Measurements from ENCODE around the gene EPHA10. TPM values are rescaled to one million over a fixed set of nuclear protein-coding genes. Genes with fewer than 3 reads are reported as not detected.

The EPHA10 gene
- total RNA-seq, 4 donors from 2014 or later = 0.12 TPM; not detected in 3

DNA sequence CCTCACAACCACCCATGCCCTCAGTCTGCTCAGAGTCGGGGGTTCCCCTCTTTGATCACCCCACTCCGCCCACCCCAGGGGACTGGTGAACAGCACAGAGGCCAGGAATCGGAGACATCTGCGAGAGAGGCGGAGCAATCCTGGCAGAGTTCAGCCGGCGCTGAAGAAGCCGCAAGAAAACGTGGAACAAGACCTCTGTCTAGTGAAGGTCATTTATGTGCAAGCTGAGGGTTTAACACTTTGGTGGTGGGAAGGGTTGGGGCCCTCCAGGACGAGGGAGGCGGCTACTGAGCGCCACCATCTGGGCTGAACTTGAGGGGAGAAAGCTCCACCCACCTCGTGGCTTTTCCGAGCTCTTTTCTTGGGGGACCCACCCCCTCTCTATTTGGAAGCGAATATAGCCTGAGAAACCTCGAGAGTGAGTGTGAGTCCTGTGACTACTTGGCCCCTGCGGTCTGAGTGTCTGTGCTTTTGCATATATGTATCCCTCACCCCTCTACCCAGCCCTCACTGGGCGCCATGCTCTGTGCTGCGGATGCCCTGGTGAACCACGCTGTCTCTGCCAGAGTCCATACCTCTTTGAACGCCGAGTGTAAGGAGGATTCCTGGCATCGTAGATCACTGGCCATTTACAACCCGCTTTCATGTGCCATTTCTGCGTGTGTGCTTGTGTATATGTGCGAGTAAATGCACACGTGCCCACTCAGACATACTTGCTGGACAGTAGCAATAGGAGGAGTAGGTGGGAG is 1.2 kb upstream of the EPHA10 start:
- ATAC-seq (ENCODE audit: low FRiP score) = no peak
- no peak for DNase-seq (ENCODE audit: low spot score)
- TF ChIP-seq, protein P1, sequence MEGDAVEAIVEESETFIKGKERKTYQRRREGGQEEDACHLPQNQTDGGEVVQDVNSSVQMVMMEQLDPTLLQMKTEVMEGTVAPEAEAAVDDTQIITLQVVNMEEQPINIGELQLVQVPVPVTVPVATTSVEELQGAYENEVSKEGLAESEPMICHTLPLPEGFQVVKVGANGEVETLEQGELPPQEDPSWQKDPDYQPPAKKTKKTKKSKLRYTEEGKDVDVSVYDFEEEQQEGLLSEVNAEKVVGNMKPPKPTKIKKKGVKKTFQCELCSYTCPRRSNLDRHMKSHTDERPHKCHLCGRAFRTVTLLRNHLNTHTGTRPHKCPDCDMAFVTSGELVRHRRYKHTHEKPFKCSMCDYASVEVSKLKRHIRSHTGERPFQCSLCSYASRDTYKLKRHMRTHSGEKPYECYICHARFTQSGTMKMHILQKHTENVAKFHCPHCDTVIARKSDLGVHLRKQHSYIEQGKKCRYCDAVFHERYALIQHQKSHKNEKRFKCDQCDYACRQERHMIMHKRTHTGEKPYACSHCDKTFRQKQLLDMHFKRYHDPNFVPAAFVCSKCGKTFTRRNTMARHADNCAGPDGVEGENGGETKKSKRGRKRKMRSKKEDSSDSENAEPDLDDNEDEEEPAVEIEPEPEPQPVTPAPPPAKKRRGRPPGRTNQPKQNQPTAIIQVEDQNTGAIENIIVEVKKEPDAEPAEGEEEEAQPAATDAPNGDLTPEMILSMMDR (IDR thresholded peaks at IDR 0.05) = no peak

DNA sequence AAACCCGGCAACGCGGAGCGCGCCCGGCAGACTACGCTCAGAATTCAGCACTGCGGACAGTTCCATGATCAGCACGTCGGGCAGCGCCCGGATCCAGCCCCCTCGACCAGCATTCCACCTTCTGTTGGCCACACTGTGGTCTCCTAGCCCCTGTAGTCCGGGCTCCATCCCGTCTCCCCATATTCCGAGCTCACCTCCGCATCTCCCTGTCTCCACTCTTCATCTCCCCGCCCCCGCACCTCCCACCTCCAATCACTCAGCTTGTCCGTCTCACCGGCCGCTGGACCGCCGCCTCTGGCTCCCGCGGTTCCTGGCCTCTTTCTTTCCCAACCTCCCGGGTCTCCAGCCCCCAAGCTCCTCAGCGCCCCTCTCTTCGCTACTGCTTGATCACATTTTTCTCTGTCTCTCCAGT is 500 bp downstream of the EPHA10 start:
- ATAC-seq (ENCODE audit: low FRiP score) (no peak), DNase-seq (ENCODE audit: low spot score) (no peak)
- TF ChIP-seq, protein P1 (IDR thresholded peaks at IDR 0.05) = no peak

DNA sequence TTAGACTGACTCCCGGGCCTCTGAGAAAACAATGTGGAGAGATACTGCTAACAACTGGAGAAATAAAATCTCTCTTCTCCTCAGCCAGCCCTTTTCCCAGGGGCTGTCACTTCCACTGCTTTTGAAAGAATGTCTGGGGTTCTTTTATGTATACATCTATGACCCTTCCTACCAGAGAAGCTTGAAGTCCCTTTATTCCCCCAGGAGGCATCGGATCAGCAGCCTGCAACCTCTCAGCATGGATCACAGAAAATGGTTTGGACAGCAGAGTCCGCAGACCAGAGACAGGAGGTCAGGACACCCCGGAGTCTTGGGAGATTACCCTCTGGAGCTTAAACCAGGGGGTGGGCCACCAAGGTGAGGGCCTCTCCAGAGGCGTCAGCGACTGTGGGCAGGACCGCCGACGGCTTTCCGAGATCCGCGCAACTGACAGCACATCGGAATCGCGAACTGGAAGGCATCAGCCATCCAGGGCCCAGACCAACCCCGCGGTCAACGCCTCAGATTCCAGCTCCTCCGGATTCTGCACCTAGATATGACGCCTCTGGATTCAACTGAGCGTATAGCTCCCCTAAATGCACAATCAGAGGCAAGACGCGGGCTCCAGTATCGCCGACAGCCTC is 1.0 kb downstream of the EPHA10 start:
- no peak for DNase-seq (ENCODE audit: low spot score)
- no peak for ATAC-seq (ENCODE audit: low FRiP score)
- TF ChIP-seq, protein P1 (IDR thresholded peaks at IDR 0.05) = no peak

DNA sequence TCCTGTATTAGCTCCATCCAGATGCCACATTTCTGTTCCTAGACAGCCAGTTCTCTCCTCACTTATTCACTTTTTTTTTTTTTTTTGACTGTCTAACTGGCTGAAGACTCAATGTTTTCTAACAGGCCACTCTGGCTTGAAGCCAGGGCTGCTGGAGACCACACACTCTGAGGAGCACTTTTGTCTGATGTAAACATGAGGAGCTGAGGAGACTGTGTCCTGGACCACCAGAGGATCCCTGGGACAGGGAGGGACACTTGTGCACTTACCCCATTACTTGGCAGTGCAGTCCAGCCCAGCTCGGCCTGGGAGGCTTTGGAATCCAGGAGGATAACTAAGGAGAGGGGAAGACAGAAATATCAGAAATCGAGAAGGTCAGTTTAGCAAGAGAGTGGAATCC is 2.4 kb downstream of the EPHA10 start:
- TF ChIP-seq, protein P1 (IDR thresholded peaks at IDR 0.05) = no peak
- no peak for ATAC-seq (ENCODE audit: low FRiP score)

DNA sequence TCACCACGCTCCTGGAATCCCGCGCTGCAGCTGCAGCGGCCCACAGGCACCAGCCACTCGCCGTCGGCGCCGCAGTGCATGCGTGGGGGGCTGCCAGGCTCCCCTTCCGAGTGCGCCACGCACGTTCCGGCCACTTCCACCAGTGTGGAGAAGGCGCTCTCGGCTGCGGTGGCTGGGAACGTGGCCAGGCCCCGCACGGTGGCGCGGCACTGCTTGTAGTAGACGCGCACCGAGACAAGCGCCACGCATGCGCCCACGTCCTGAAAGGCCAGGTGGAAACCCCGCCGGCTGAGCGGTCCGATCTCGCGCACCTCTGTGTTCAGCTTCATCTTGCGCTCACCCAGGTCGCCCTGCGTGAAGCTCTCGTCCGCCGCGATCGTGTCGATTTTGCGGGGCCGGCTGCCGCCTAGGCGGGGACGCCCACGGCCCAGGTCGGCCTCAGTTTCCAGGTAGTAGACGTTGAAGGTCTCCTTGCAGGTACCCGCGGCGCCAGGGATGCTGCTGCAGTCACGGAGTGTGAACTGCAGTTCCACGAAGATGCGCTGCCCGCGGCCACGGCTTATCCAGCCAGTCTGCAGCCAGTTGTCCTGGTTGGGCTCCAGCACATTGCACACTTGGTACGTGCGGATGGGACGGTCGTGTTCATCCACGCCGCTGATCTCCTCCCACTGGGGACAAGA is 3.4 kb downstream of the EPHA10 start:
- DNase-seq (ENCODE audit: low spot score) (no peak), ATAC-seq (ENCODE audit: low FRiP score) (peak; percentile 5)
- TF ChIP-seq, protein P1 (IDR thresholded peaks at IDR 0.05) = no peak

More for the DNA sequence above, 2.4 kb downstream of the EPHA10 start:
- DNase-seq (ENCODE audit: low spot score) = no peak

DNA sequence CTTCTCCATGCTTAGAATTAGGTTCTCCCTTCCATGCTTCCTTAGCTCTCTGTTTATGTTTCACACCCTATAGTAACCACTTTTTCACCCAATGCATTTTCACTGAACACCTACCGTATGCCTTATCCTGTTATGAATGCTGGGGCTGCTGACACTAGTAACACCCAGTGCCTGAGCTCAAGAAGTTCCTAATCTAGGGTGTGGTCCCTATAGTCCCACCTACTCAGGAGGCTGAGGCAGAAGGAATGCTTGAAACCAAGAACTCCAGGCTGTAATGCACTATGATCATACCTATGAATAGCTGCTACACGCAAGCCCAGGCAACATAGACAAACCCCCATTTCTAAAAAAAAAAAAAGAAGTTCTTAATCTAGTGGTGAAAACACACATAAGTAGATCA is 5.5 kb downstream of the EPHA10 start:
- ATAC-seq (ENCODE audit: low FRiP score) (no peak), DNase-seq (ENCODE audit: low spot score) (no peak)
- TF ChIP-seq, protein P1 (IDR thresholded peaks at IDR 0.05) = no peak
